H9 (cell line): Measurements from ENCODE around the gene WDR89. TPM values are rescaled to one million over a fixed set of nuclear protein-coding genes. Genes with fewer than 3 reads are reported as not detected.

Experiments used
- DNase-seq: peaks from one replicate; pipeline ENCODE4 v3.0.0-alpha.2; 2017
- H2AFZ ChIP-seq: one replicate; pipeline ENCODE4 v1.6.1; 2013; ENCODE audit warnings: mild to moderate bottlenecking, low read length, control low read depth, moderate library complexity
- H2AK5ac ChIP-seq: 2 replicates; pipeline ENCODE4 v1.6.1; 2013; ENCODE audit warnings: low read length, control low read depth, mixed read lengths; ENCODE audit not compliant: insufficient read length
- H2BK120ac ChIP-seq: one replicate; pipeline ENCODE4 v1.6.1; 2013; ENCODE audit warnings: low read depth, mild to moderate bottlenecking, low read length, control low read depth, inconsistent platforms; ENCODE audit not compliant: poor library complexity, severe bottlenecking
- H2BK12ac ChIP-seq: 2 replicates; pipeline ENCODE4 v1.6.1; 2013; ENCODE audit warnings: low read length, control low read depth, mixed read lengths, low read depth; ENCODE audit not compliant: insufficient read length
- H2BK15ac ChIP-seq: 2 replicates; pipeline ENCODE4 v1.6.1; 2013; ENCODE audit warnings: low read depth, low read length, control low read depth
- H2BK20ac ChIP-seq: one replicate; pipeline ENCODE4 v1.6.1; 2013; ENCODE audit warnings: low read depth, mild to moderate bottlenecking, low read length, control low read depth, inconsistent platforms; ENCODE audit not compliant: poor library complexity, severe bottlenecking
- H2BK5ac ChIP-seq: 2 replicates; pipeline ENCODE4 v1.6.1; 2013; ENCODE audit warnings: low read length, control low read depth, mixed read lengths; ENCODE audit not compliant: insufficient read length
- H3K14ac ChIP-seq: 2 replicates; pipeline ENCODE4 v1.6.1; 2013; ENCODE audit warnings: low read length, control low read depth; ENCODE audit not compliant: insufficient read depth
- H3K18ac ChIP-seq: 2 replicates; pipeline ENCODE4 v1.6.1; 2013; ENCODE audit warnings: low read depth, mild to moderate bottlenecking, mixed read lengths, low read length, control low read depth; ENCODE audit not compliant: insufficient read length
- H3K23ac ChIP-seq: 2 replicates; pipeline ENCODE4 v1.6.1; 2013; ENCODE audit warnings: low read length, control low read depth, mixed read lengths, low read depth; ENCODE audit not compliant: insufficient read length
- H3K23me2 ChIP-seq: 2 replicates; pipeline ENCODE4 v1.6.1; 2013; ENCODE audit warnings: low read depth, mild to moderate bottlenecking, mixed read lengths, low read length, control low read depth; ENCODE audit not compliant: insufficient read length, poor library complexity, severe bottlenecking
- H3K27ac ChIP-seq: 2 replicates; pipeline ENCODE4 v1.5.1; 2013; ENCODE audit warnings: low read length, control low read depth, mixed read lengths, low read depth; ENCODE audit not compliant: insufficient read length
- H3K27me3 ChIP-seq: 2 replicates; pipeline ENCODE4 v1.6.1; 2013; ENCODE audit warnings: low read length, control low read depth, inconsistent platforms; ENCODE audit not compliant: insufficient read depth
- H3K4ac ChIP-seq: 2 replicates; pipeline ENCODE4 v1.6.1; 2013; ENCODE audit warnings: low read depth, mild to moderate bottlenecking, control low read depth, inconsistent platforms, low read length, moderate library complexity
- H3K4me1 ChIP-seq: 2 replicates; pipeline ENCODE4 v1.6.1; 2013; ENCODE audit warnings: low read length, control low read depth, inconsistent platforms; ENCODE audit not compliant: insufficient read depth
- H3K4me2 ChIP-seq: 2 replicates; pipeline ENCODE4 v1.6.1; 2013; ENCODE audit warnings: low read length, control low read depth, mixed read lengths; ENCODE audit not compliant: insufficient read length, insufficient read depth
- H3K56ac ChIP-seq: 2 replicates; pipeline ENCODE4 v1.6.1; 2013; ENCODE audit warnings: low read depth, mild to moderate bottlenecking, mixed read lengths, low read length, control low read depth; ENCODE audit not compliant: insufficient read length
- H3K79me1 ChIP-seq: 2 replicates; pipeline ENCODE4 v1.6.1; 2013; ENCODE audit warnings: low read depth, mild to moderate bottlenecking, moderate library complexity, low read length, control low read depth, inconsistent platforms; ENCODE audit not compliant: insufficient read depth, poor library complexity, severe bottlenecking
- H3K79me2 ChIP-seq: 2 replicates; pipeline ENCODE4 v1.6.1; 2013; ENCODE audit warnings: low read length, control low read depth, inconsistent platforms; ENCODE audit not compliant: insufficient read depth
- H3K9ac ChIP-seq: 2 replicates; pipeline ENCODE4 v1.6.1; 2013; ENCODE audit warnings: low read length, control low read depth, mixed read lengths; ENCODE audit not compliant: insufficient read length; ENCODE audit errors: extremely low read depth
- H3K9me3 ChIP-seq: one replicate; pipeline ENCODE4 v1.6.1; 2013; ENCODE audit warnings: low read depth, low read length, inconsistent platforms; ENCODE audit not compliant: control insufficient read depth
- H3T11ph ChIP-seq: one replicate; pipeline ENCODE4 v1.6.1; 2013; ENCODE audit warnings: mild to moderate bottlenecking, low read length, control low read depth, inconsistent platforms
- H4K20me1 ChIP-seq: one replicate; pipeline ENCODE4 v1.6.1; 2013; ENCODE audit not compliant: control insufficient read depth, insufficient read length, insufficient read depth
- H4K5ac ChIP-seq: 2 replicates; pipeline ENCODE4 v1.6.1; 2013; ENCODE audit warnings: low read depth, mild to moderate bottlenecking, mixed read lengths, low read length, control low read depth; ENCODE audit not compliant: insufficient read length
- H4K8ac ChIP-seq: replicated peaks from 2 replicates; pipeline ENCODE4 v1.6.1; 2013; ENCODE audit warnings: low read length, control low read depth, mixed read lengths, low read depth; ENCODE audit not compliant: insufficient read length
- H4K91ac ChIP-seq: 2 replicates; pipeline ENCODE4 v1.6.1; 2013; ENCODE audit warnings: low read depth, mild to moderate bottlenecking, moderate library complexity, mixed read lengths, low read length, control low read depth; ENCODE audit not compliant: insufficient read length
- H3K27ac Mint-ChIP-seq, 3 experiments: 2 replicates in 2 of 3; 3 replicates in 1 of 3; pipeline ENCODE4 v1.8.0; 2020 to 2021; ENCODE audit warnings: mixed read lengths in 3 of 3, mild to moderate bottlenecking in 1 of 3, moderate library complexity in 1 of 3
- H3K27me3 Mint-ChIP-seq: 2 replicates; pipeline ENCODE4 v1.8.0; 2021; ENCODE audit warnings: low read depth, mild to moderate bottlenecking, moderate library complexity, mixed read lengths
- H3K36me3 Mint-ChIP-seq, 3 experiments: 2 replicates in 2 of 3; 3 replicates in 1 of 3; pipeline ENCODE4 v1.8.0; 2020 to 2021; ENCODE audit warnings: low read depth in 3 of 3, mixed read lengths in 3 of 3; ENCODE audit not compliant: insufficient read depth in 1 of 3
- H3K4me1 Mint-ChIP-seq, 2 experiments: 2 replicates each; pipeline ENCODE4 v1.8.0; 2020; ENCODE audit warnings: mixed read lengths in 2 of 2
- H3K4me3 Mint-ChIP-seq, 2 experiments: 2 replicates in 1 of 2; 3 replicates in 1 of 2; pipeline ENCODE4 v1.8.0; 2020 to 2021; ENCODE audit warnings: mild to moderate bottlenecking in 2 of 2, mixed read lengths in 2 of 2, moderate library complexity in 1 of 2
- H3K9me3 Mint-ChIP-seq, 2 experiments: 2 replicates in 1 of 2; 3 replicates in 1 of 2; pipeline ENCODE4 v1.8.0; 2020; ENCODE audit warnings: mild to moderate bottlenecking in 2 of 2, mixed read lengths in 2 of 2, moderate library complexity in 1 of 2
- CTCF ChIP-seq: fragments of 200-600 bp; sonication (generic); conservative IDR thresholded peaks from 3 replicates; pipeline ENCODE4 v1.8.0; 2021; ENCODE audit warnings: antibody characterized with exemption, mild to moderate bottlenecking
- WGBS: extraction: QIAGEN DNeasy Blood & Tissue Kit; methylation state at CpG from one replicate; pipeline ENCODE4 v1.1.7; 2013; ENCODE audit warnings: missing lambda C conversion rate, low lambda C conversion rate, mixed read lengths; ENCODE audit not compliant: insufficient read length; ENCODE audit errors: extremely low coverage; 5-methylcytosine and 5-hydroxymethylcytosine counted together
- total RNA-seq: library from RNA; stranded (reverse); gene quantifications from 2 replicates; pipeline ENCODE4 v1.2.1, GENCODE V29; 2021

The WDR89 gene
- total RNA-seq, 1 experiment from 2014 or later = 24.0 TPM

GRCh38 chr14:63672417-63673180 is 30.9 kb upstream of the WDR89 start:
- Mint-ChIP-seq H3K36me3 (no peaks in the 10 kb centered on the region), H3K27ac (0 out of 7 replicates have a peak overlapping the region, but pooled peaks of 1 of the 3 experiments have one; percentile 54), H3K4me1 (no peaks in the 10 kb centered on the region; a peak in 1 of 4 replicates), H3K4me3 (no peak overlapping the region), H3K27me3 (no peaks in the 10 kb centered on the region; the same call in 1 of the 2 replicates), H3K9me3 (no peaks in the 10 kb centered on the region)
- no peak overlapping the region for H3K23ac ChIP-seq
- no peak overlapping the region for H3K18ac ChIP-seq
- no CpG with 5 or more reads among the region's 7 CpGs for WGBS
- H2BK5ac ChIP-seq = no peak overlapping the region
- H3K27me3 ChIP-seq = no peaks in the 10 kb centered on the region
- no peak overlapping the region for H3K27ac ChIP-seq
- no peak overlapping the region for H3T11ph ChIP-seq
- H3K79me2 ChIP-seq = no peaks in the 10 kb centered on the region
- H3K4ac ChIP-seq = no peak overlapping the region
- no peak overlapping the region for H2AK5ac ChIP-seq
- no peaks in the 10 kb centered on the region for H3K9me3 ChIP-seq
- no peak overlapping the region for H2BK20ac ChIP-seq
- TF ChIP-seq CTCF = no peak
- no peak overlapping the region for H3K56ac ChIP-seq
- no peak overlapping the region for H2BK120ac ChIP-seq
- no peak overlapping the region for H4K8ac ChIP-seq
- H2AFZ ChIP-seq = no peak overlapping the region
- no peak overlapping the region for H3K4me2 ChIP-seq
- H2BK12ac ChIP-seq = no peak overlapping the region
- H3K79me1 ChIP-seq = no peaks in the 10 kb centered on the region
- no peak for DNase-seq
- no peak overlapping the region for H3K14ac ChIP-seq
- no peak overlapping the region for H3K9ac ChIP-seq
- H2BK15ac ChIP-seq = no peak overlapping the region
- no peak overlapping the region for H4K91ac ChIP-seq
- H3K4me1 ChIP-seq = no peaks in the 10 kb centered on the region
- no peaks in the 10 kb centered on the region for H4K20me1 ChIP-seq
- no peaks in the 10 kb centered on the region for H3K23me2 ChIP-seq
- H4K5ac ChIP-seq = no peak overlapping the region
